ENCODE measurements around the gene C19orf33. TPM values are rescaled to one million over a fixed set of nuclear protein-coding genes. Genes with fewer than 3 reads are reported as not detected.

C19orf33 gene
- total RNA-seq, 1 experiment from 2014 or later: 135 TPM

GRCh38 chr19:38346837-38347236, 42.8 kb downstream of the C19orf33 start:
- Histone ChIP-seq H4K20me1 (ENCODE audit: insufficient read depth) (no peaks in the 10 kb centered on the region), H2AFZ (ENCODE audit: low read depth, low read length, poor library complexity, severe bottlenecking) (no peak overlapping the region), H3K36me3 (ENCODE audit: control insufficient read depth in 1 of 2, insufficient read depth in 2 of 2, low read length in 2 of 2) (no peaks in the 10 kb centered on the region; a peak in 1 of 4 replicates), H3K9me2 (ENCODE audit: insufficient read depth) (no peaks in the 10 kb centered on the region), H3K27ac (ENCODE audit: low read depth, low read length) (no peak overlapping the region), H3K27me3 (ENCODE audit: insufficient read depth, low read length) (no peaks in the 10 kb centered on the region), H3K4me3 (replicated peaks in 1 of 2; ENCODE audit: low read depth in 1 of 2, low read length in 2 of 2) (no peak overlapping the region), H3K4me2 (ENCODE audit: low read length) (no peak overlapping the region), H3K9me3 (ENCODE audit: control insufficient read depth in 1 of 2, insufficient read depth in 1 of 2, low read depth in 1 of 2, low read length in 2 of 2) (no peaks in the 10 kb centered on the region), H3K9ac (ENCODE audit: low read length) (no peak overlapping the region), H3K4me1 (ENCODE audit: control insufficient read depth in 1 of 2, insufficient read depth in 2 of 2, low read length in 2 of 2) (peaks cover 0 to 12% of the 10 kb centered on the region in 2 experiments; a peak in 2 of 4 replicates), H3K79me2 (ENCODE audit: insufficient read depth, low read length) (no peaks in the 10 kb centered on the region)
- no peak for DNase-seq (ENCODE audit: low read depth, low spot score)
- no peak for ATAC-seq
- no TSS peak for BruUV-seq (replicated peaks)
- TF ChIP-seq ZNF274 (IDR thresholded peaks at IDR 0.05; ENCODE audit: low read depth, low read length): no peak
- TF ChIP-seq ZFX (IDR thresholded peaks at IDR 0.05): no peak
- no peak for TF ChIP-seq EZH2phosphoT487 (IDR thresholded peaks at IDR 0.05; ENCODE audit: borderline replicate concordance)
- TF ChIP-seq REST (IDR thresholded peaks at IDR 0.05; ENCODE audit: low read depth): no peak
- TF ChIP-seq CEBPB (IDR thresholded peaks at IDR 0.05; ENCODE audit: low read depth): no peak
- no peak for TF ChIP-seq POLR2A (IDR thresholded peaks at IDR 0.05; ENCODE audit: borderline replicate concordance, extremely low read depth, insufficient read depth, insufficient read length)
- TF ChIP-seq, protein P1, sequence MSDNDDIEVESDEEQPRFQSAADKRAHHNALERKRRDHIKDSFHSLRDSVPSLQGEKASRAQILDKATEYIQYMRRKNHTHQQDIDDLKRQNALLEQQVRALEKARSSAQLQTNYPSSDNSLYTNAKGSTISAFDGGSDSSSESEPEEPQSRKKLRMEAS (IDR thresholded peaks at IDR 0.05): no peak
- no peak for TF ChIP-seq RAD21 (IDR thresholded peaks at IDR 0.05; ENCODE audit: low read depth)
- RAD21 ChIA-PET (ENCODE audit: low non-redundant PET in 1 of 2, low total read pairs in 2 of 2, uncharacterized antibody in 2 of 2, unreplicated experiment in 2 of 2): no interaction called here
- intact Hi-C loops (cut with micrococcal nuclease): no loop called here
- CTCF ChIA-PET: no interaction called here
- POLR2A ChIA-PET: no interaction called here
